MCF 10A (cell line): ENCODE results near the gene AFDN. TPM values are rescaled to one million over a fixed set of nuclear protein-coding genes. Genes with fewer than 3 reads are reported as not detected.

Source experiments
- BruUV-seq: library from RNA; stranded (reverse); fragments of 400-500 nt; replicated peaks from 2 replicates; lab custom pipeline; 2021; lab: Mats Ljungman, UMichigan
- CTCF ChIA-PET: fragments of 300-600 bp; sonication (Branson Sonifier 250); formaldehyde crosslinking; extraction: SDS; loops from one replicate; lab custom pipeline; 2021; ENCODE audit warnings: antibody characterized with exemption, inconsistent platforms; lab: Yijun Ruan, JAX
- POLR2A ChIA-PET: fragments of 300-600, 350-650 bp; sonication (Branson Sonifier 250); formaldehyde crosslinking; extraction: SDS; loops from one replicate; lab custom pipeline; 2020; ENCODE audit warnings: antibody characterized with exemption, inconsistent platforms; lab: Yijun Ruan, JAX
- DNase-seq: peaks from one replicate; pipeline ENCODE4 v3.0.0-alpha.2; 2018; ENCODE audit not compliant: unreplicated experiment
- H3K27ac Mint-ChIP-seq: one replicate; pipeline ENCODE4 v1.8.0; 2022; ENCODE audit warnings: mild to moderate bottlenecking, low read depth, mixed read lengths; ENCODE audit not compliant: unreplicated experiment
- H3K27me3 Mint-ChIP-seq: one replicate; pipeline ENCODE4 v1.8.0; 2022; ENCODE audit warnings: mixed read lengths; ENCODE audit not compliant: insufficient read depth, unreplicated experiment
- H3K36me3 Mint-ChIP-seq: one replicate; pipeline ENCODE4 v1.8.0; 2022; ENCODE audit warnings: mild to moderate bottlenecking, moderate library complexity, mixed read lengths; ENCODE audit not compliant: insufficient read depth, unreplicated experiment
- H3K4me1 Mint-ChIP-seq: one replicate; pipeline ENCODE4 v1.8.0; 2022; ENCODE audit warnings: mixed read lengths; ENCODE audit not compliant: insufficient read depth, unreplicated experiment
- H3K4me3 Mint-ChIP-seq: one replicate; pipeline ENCODE4 v1.8.0; 2022; ENCODE audit warnings: mild to moderate bottlenecking, moderate library complexity, mixed read lengths; ENCODE audit not compliant: unreplicated experiment
- H3K9me3 Mint-ChIP-seq: one replicate; pipeline ENCODE4 v1.8.0; 2022; ENCODE audit warnings: mixed read lengths; ENCODE audit not compliant: unreplicated experiment
- intact Hi-C: fragments of 100-400 bp; cut with micrococcal nuclease; formaldehyde crosslinking; loops from 2 replicates; pipeline ENCODE4 v1.14.1; 2022
- total RNA-seq: library from RNA; stranded (reverse); gene quantifications from 2 replicates; pipeline ENCODE4 v1.2.3, GENCODE V29; 2022
- TF ChIP-seq, protein P1 (sequence below): fragments of 200-600 bp; IDR thresholded peaks from one replicate; pipeline ENCODE4 v1.8.0; 2022; ENCODE audit warnings: antibody characterized with exemption, mild to moderate bottlenecking; ENCODE audit not compliant: unreplicated experiment

AFDN gene
- total RNA-seq, 1 experiment from 2014 or later: 115 TPM

DNA sequence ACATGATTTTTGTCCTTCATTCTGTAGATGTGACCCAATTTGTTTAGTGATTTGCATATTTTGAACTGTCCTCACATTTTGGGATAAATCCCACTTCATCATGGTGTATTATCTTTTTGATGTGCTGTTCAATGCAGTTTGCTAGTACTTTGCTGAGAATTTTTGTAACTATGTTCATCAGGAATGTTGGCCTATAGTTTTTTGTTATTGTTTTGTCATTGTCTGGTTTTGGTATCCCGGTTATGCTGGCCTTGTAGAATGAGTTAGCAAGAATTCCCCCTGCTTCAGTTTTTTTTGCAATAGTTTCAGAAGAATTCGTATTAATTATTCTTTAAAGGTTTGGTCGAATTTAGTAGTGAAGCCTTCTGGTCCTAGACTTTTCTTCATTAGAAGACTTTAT is 182.6 kb downstream of the AFDN start:
- Mint-ChIP-seq H3K9me3 (peaks cover 25% of the 10 kb centered on the region), H3K36me3 (peaks cover 7% of the 10 kb centered on the region), H3K4me3 (no peak overlapping the region), H3K4me1 (peaks cover 18% of the 10 kb centered on the region), H3K27me3 (peaks cover 11% of the 10 kb centered on the region), H3K27ac (no peak overlapping the region)
- CTCF ChIA-PET: no interaction called here
- BruUV-seq: no TSS peak
- DNase-seq: no peak
- intact Hi-C loops: no loop called here
- POLR2A ChIA-PET: no interaction called here
- TF ChIP-seq, protein P1, sequence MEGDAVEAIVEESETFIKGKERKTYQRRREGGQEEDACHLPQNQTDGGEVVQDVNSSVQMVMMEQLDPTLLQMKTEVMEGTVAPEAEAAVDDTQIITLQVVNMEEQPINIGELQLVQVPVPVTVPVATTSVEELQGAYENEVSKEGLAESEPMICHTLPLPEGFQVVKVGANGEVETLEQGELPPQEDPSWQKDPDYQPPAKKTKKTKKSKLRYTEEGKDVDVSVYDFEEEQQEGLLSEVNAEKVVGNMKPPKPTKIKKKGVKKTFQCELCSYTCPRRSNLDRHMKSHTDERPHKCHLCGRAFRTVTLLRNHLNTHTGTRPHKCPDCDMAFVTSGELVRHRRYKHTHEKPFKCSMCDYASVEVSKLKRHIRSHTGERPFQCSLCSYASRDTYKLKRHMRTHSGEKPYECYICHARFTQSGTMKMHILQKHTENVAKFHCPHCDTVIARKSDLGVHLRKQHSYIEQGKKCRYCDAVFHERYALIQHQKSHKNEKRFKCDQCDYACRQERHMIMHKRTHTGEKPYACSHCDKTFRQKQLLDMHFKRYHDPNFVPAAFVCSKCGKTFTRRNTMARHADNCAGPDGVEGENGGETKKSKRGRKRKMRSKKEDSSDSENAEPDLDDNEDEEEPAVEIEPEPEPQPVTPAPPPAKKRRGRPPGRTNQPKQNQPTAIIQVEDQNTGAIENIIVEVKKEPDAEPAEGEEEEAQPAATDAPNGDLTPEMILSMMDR: no peak

DNA sequence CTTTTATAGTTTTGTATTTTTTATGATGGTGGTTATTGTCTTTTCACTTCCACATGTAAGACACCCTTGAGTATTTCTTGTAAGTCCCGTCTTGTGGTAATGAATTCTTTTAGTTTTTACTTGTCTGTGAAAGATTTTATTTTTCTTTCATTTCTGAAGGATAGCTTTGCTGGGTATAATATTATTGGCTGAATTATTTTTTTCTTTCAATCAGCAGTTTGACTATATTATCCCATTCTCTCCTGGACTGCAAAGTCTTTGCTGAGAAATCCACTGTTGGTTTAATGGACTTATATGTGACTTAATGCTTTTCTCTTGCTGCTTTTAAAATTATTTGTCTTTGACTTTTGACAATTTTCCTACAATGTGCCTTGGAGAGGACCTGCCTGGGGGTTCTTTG is 184.6 kb downstream of the AFDN start:
- intact Hi-C loops: no loop called here
- H3K4me3 Mint-ChIP-seq: no peak overlapping the region
- ChIA-PET CTCF (no interaction called here), POLR2A (no interaction called here)
- no peak overlapping the region for H3K27ac Mint-ChIP-seq
- no peaks in the 10 kb centered on the region for H3K27me3 Mint-ChIP-seq
- BruUV-seq: no TSS peak
- TF ChIP-seq, protein P1: no peak
- H3K4me1 Mint-ChIP-seq: peaks cover 12% of the 10 kb centered on the region
- H3K9me3 Mint-ChIP-seq: peaks cover 25% of the 10 kb centered on the region
- H3K36me3 Mint-ChIP-seq: peaks cover 11% of the 10 kb centered on the region
- DNase-seq: no peak

DNA sequence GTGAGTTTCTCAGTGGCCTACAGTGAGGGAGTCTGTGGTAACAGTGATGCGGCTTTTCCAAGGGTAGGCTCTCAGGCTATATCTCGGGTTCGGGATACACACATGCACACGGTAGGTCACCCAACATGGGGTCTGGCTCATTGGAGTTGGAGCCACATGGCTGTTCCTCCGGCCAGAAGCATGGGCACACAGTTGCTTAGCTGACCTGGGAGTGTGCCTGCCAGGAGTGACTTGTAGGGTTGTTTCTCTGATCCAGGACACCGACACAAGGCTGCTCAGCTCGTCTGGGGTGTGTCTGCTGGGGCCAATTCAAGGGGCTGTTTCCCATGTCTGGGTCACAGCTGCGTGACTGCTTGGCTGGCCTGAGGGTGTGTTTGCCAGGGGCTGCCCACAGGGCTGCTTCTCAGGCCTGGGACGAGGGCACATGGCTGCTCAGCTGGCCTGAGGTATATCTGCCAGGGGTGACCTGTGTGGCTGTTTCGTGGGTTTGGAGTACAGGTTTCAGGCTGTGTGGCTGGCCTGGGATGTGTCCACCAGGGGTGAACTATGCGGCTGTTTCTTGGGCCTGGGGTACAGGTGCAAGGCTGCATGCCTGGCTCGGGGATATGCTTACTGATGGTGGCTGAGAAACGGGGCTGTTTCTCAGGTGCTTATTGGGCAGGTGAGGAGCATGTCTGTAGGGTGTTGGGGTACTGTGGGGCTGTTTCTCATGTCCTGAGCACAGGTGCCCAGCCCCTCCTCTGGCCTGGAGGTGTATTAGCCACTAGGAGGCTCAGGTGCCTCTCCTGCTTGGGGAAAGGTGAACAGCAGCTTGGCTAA is 185.9 kb downstream of the AFDN start:
- CTCF ChIA-PET: interaction anchor here (0.6 kb wide), 1 partner anchor 33 kb away, joined by 3 read pairs; no protein-coding TSS in a partner anchor

DNA sequence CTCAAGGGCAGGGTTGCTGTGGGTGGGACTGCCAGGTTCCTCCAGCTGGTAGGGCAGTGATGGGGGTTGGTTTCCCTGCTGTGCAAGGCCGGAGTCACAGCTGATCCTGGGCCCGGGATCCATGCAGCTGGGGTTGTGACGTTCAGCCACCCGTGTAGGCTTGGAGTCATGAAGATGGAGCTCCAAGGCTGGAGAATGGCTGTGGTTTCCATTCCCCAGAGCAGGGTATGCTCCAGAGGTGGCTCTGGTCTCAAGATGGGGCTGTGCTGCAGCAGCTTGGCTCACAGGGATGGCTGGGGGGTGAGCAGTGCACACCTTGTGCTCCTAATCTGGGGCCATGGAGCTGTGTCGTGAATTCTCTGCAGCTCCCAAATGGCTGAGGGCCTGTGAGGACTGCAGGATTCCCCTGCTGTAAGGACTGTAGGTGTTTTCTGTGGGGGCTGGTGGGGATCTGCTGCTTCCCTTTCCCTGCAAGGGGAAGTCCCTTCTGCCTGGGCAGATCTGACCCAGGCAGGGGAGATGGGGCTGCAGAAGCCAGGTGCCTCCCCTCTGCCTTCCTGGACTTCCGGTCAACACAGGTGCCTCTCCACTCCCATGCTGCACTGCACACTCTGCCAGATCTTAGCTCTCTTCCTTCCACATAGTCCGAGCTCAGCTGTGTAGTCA is 186.7 kb downstream of the AFDN start:
- TF ChIP-seq, protein P1: no peak
- Mint-ChIP-seq H3K4me3 (no peak overlapping the region), H3K27ac (no peak overlapping the region), H3K36me3 (peaks cover 12% of the 10 kb centered on the region), H3K9me3 (peaks cover 25% of the 10 kb centered on the region), H3K27me3 (no peaks in the 10 kb centered on the region), H3K4me1 (peaks cover 6% of the 10 kb centered on the region)
- ChIA-PET POLR2A (no interaction called here), CTCF (no interaction called here)
- no peak for DNase-seq
- intact Hi-C loops: no loop called here
- BruUV-seq: no TSS peak

More for the DNA sequence above, 185.9 kb downstream of the AFDN start:
- Mint-ChIP-seq H3K27me3 (no peaks in the 10 kb centered on the region), H3K4me3 (no peak overlapping the region), H3K4me1 (peaks cover 12% of the 10 kb centered on the region), H3K27ac (no peak overlapping the region), H3K36me3 (peaks cover 12% of the 10 kb centered on the region), H3K9me3 (peaks cover 25% of the 10 kb centered on the region)
- DNase-seq: no peak
- POLR2A ChIA-PET: no interaction called here
- TF ChIP-seq, protein P1: no peak
- no TSS peak for BruUV-seq
- intact Hi-C loops: no loop called here
